ENCODE measurements around the gene NANP. TPM values are rescaled to one million over a fixed set of nuclear protein-coding genes. Genes with fewer than 3 reads are reported as not detected.

The NANP gene
- total and polyA plus RNA-seq, 4 donors, result 1.5 to 5.0 (median 3.2) TPM

- Histone ChIP-seq H3K9me3 (ENCODE audit: control insufficient read depth in 4 of 4, low read length in 3 of 4) (no peaks in the 10 kb centered on the region), H3K36me3 (ENCODE audit: control insufficient read depth in 4 of 4, insufficient read depth in 3 of 4, low read depth in 1 of 4, low read length in 3 of 4) (peaks cover 1 to 11% (median 6%) of the 10 kb centered on the region in 4 donors), H3K27ac (ENCODE audit: low read depth in 1 of 2, low read length in 2 of 2) (no peak overlapping the region), H3K4me1 (ENCODE audit: control insufficient read depth in 4 of 4, insufficient read depth in 4 of 4, low read length in 3 of 4) (no peaks in the 10 kb centered on the region), H3K9ac (ENCODE audit: low read depth in 1 of 2, low read length in 2 of 2) (no peak overlapping the region), H3K4me3 (ENCODE audit: low read depth in 1 of 3, low read length in 3 of 3) (no peak overlapping the region), H3K27me3 (ENCODE audit: control insufficient read depth in 4 of 4, insufficient read depth in 4 of 4, low read length in 3 of 4) (no peaks in the 10 kb centered on the region)
- no peak for TF ChIP-seq RAD21 (IDR thresholded peaks at IDR 0.05)
- TF ChIP-seq FOXA2 (IDR thresholded peaks at IDR 0.05), result no peak
- TF ChIP-seq ATF3 (IDR thresholded peaks at IDR 0.05), result no peak
- no peak for TF ChIP-seq RXRA (IDR thresholded peaks at IDR 0.05)
- TF ChIP-seq JUND (IDR thresholded peaks at IDR 0.05), result no peak
- no peak for TF ChIP-seq ZBTB33 (IDR thresholded peaks at IDR 0.05)
- no peak for TF ChIP-seq FOXA1 (IDR thresholded peaks at IDR 0.05)
- TF ChIP-seq HNF4A (conservative IDR thresholded peaks at IDR 0.05), result no peak
- TF ChIP-seq NR2F2 (IDR thresholded peaks at IDR 0.05), result no peak
- no peak for TF ChIP-seq GABPA (IDR thresholded peaks at IDR 0.05 in 1 of 2, conservative IDR thresholded peaks at IDR 0.05 in 1 of 2)
- no peak for TF ChIP-seq EGR1 (IDR thresholded peaks at IDR 0.05; ENCODE audit: low read depth in 2 of 2)
- TF ChIP-seq REST (IDR thresholded peaks at IDR 0.05), result no peak
- TF ChIP-seq HNF4G (IDR thresholded peaks at IDR 0.05), result no peak
- TF ChIP-seq CTCF (IDR thresholded peaks at IDR 0.05; ENCODE audit: low read depth, low read length, missing input control), result no peak
- TF ChIP-seq YY1 (IDR thresholded peaks at IDR 0.05), result no peak
- TF ChIP-seq SP1 (IDR thresholded peaks at IDR 0.05), result no peak
- TF ChIP-seq MAX (IDR thresholded peaks at IDR 0.05), result no peak
- DNase-seq (ENCODE audit: low spot score), result no peak
Measured at GRCh38 chr20:25643716-25644115, 19.9 kb upstream of the NANP start.

GRCh38 chr20:25637247-25637646 is 13.4 kb upstream of the NANP start:
- DNase-seq (ENCODE audit: low spot score), result no peak
- no peaks in the 10 kb centered on the region for H3K4me1 ChIP-seq (ENCODE audit: control insufficient read depth in 4 of 4, insufficient read depth in 4 of 4, low read length in 3 of 4)
- H3K4me3 ChIP-seq (ENCODE audit: low read depth in 1 of 3, low read length in 3 of 3), result no peak overlapping the region
- no peaks in the 10 kb centered on the region for H3K9me3 ChIP-seq (ENCODE audit: control insufficient read depth in 4 of 4, low read length in 3 of 4)
- H3K36me3 ChIP-seq (ENCODE audit: control insufficient read depth in 4 of 4, insufficient read depth in 3 of 4, low read depth in 1 of 4, low read length in 3 of 4), result peaks cover 0 to 3% (median under 1%) of the 10 kb centered on the region in 4 donors
- no peaks in the 10 kb centered on the region for H3K27me3 ChIP-seq (ENCODE audit: control insufficient read depth in 4 of 4, insufficient read depth in 4 of 4, low read length in 3 of 4)
- H3K9ac ChIP-seq (ENCODE audit: low read depth in 1 of 2, low read length in 2 of 2), result no peak overlapping the region
- no peak overlapping the region for H3K27ac ChIP-seq (ENCODE audit: low read depth in 1 of 2, low read length in 2 of 2)
- 98% methylated on average over 2 of the region's 2 CpGs for WGBS
- TF ChIP-seq MAX (IDR thresholded peaks at IDR 0.05), result no peak
- TF ChIP-seq TAF1 (conservative IDR thresholded peaks at IDR 0.05), result no peak
- TF ChIP-seq RAD21 (IDR thresholded peaks at IDR 0.05), result no peak
- TF ChIP-seq FOXA1 (IDR thresholded peaks at IDR 0.05), result no peak
- no peak for TF ChIP-seq HNF4A (conservative IDR thresholded peaks at IDR 0.05)
- no peak for TF ChIP-seq NR2F2 (IDR thresholded peaks at IDR 0.05)
- no peak for TF ChIP-seq HNF4G (IDR thresholded peaks at IDR 0.05)
- TF ChIP-seq JUND (IDR thresholded peaks at IDR 0.05), result no peak
- TF ChIP-seq REST (IDR thresholded peaks at IDR 0.05), result no peak
- TF ChIP-seq RXRA (IDR thresholded peaks at IDR 0.05), result no peak
- no peak for TF ChIP-seq ATF3 (IDR thresholded peaks at IDR 0.05)
- no peak for TF ChIP-seq FOXA2 (IDR thresholded peaks at IDR 0.05)
